Keratinocyte (primary cell): ENCODE measurements around the gene AFF2. TPM values are rescaled to one million over a fixed set of nuclear protein-coding genes. Genes with fewer than 3 reads are reported as not detected.

ENCODE experiments used
- DNase-seq: peaks from one replicate; pipeline ENCODE4 v3.0.0-alpha.2; 2011; ENCODE audit warnings: low read depth, missing footprints, low spot score
- FAIRE-seq: peaks from 2 replicates; lab custom pipeline; 2011; peaks lifted over from hg19 to GRCh38; lab: Jason Lieb, UNC
- H2AFZ ChIP-seq: 2 replicates; pipeline ENCODE4 v1.6.0; 2012; ENCODE audit warnings: low read length, control low read depth, inconsistent platforms; ENCODE audit not compliant: control insufficient read depth
- H3K27ac ChIP-seq: 2 replicates; pipeline ENCODE4 v1.5.1; 2011; ENCODE audit warnings: low read length; ENCODE audit not compliant: control insufficient read depth, insufficient read depth
- H3K27me3 ChIP-seq: 3 replicates; pipeline ENCODE4 v1.6.0; 2011; ENCODE audit warnings: low read length; ENCODE audit not compliant: control insufficient read depth, insufficient read depth; ENCODE audit errors: extremely low read depth
- H3K36me3 ChIP-seq, 2 experiments: 2 replicates in 1 of 2; 3 replicates in 1 of 2; pipeline ENCODE4 v1.5.1; 2011; ENCODE audit warnings: low read length in 2 of 2, mild to moderate bottlenecking in 1 of 2; ENCODE audit not compliant: control insufficient read depth in 2 of 2, insufficient read depth in 2 of 2; ENCODE audit errors: extremely low read depth in 1 of 2
- H3K4me1 ChIP-seq: 3 replicates; pipeline ENCODE4 v1.5.1; 2011; ENCODE audit warnings: low read length; ENCODE audit not compliant: control insufficient read depth, insufficient read depth; ENCODE audit errors: extremely low read depth
- H3K4me2 ChIP-seq: 3 replicates; pipeline ENCODE4 v1.6.0; 2011; ENCODE audit warnings: low read depth, low read length; ENCODE audit not compliant: control insufficient read depth, insufficient read depth; ENCODE audit errors: extremely low read depth
- H3K4me3 ChIP-seq, 3 experiments: fragments of 200-600 bp in 1 of 3; sonication (generic) in 1 of 3; 2 replicates in 2 of 3; 3 replicates in 1 of 3; pipeline ENCODE4 v1.5.1; 2011 to 2016; ENCODE audit warnings: low read length in 3 of 3, mild to moderate bottlenecking in 3 of 3, control low read depth in 2 of 3, inconsistent platforms in 1 of 3, low read depth in 1 of 3, mixed read lengths in 1 of 3, mixed run types in 1 of 3, moderate library complexity in 1 of 3; ENCODE audit not compliant: control insufficient read depth in 2 of 3, insufficient read depth in 2 of 3; ENCODE audit errors: extremely low read depth in 1 of 3
- H3K79me2 ChIP-seq: 2 replicates; pipeline ENCODE4 v1.6.0; 2012; ENCODE audit warnings: low read length; ENCODE audit not compliant: control insufficient read depth, insufficient read depth
- H3K9ac ChIP-seq: 3 replicates; pipeline ENCODE4 v1.6.0; 2011; ENCODE audit warnings: low read length; ENCODE audit not compliant: control insufficient read depth, insufficient read depth; ENCODE audit errors: extremely low read depth
- H3K9me1 ChIP-seq: 3 replicates; pipeline ENCODE4 v1.6.0; 2011; ENCODE audit warnings: low read length; ENCODE audit not compliant: control insufficient read depth, insufficient read depth; ENCODE audit errors: extremely low read depth
- H3K9me3 ChIP-seq: 2 replicates; pipeline ENCODE4 v1.5.1; 2012; ENCODE audit warnings: low read depth, low read length; ENCODE audit not compliant: control insufficient read depth
- H4K20me1 ChIP-seq: 3 replicates; pipeline ENCODE4 v1.6.0; 2011; ENCODE audit warnings: low read length; ENCODE audit not compliant: control insufficient read depth, insufficient read depth; ENCODE audit errors: extremely low read depth
- CTCF ChIP-seq, 3 experiments: IDR thresholded peaks in 1 of 3; conservative IDR thresholded peaks in 1 of 3; optimal IDR thresholded peaks in 1 of 3; 2 replicates in 2 of 3; 3 replicates in 1 of 3; pipeline versions ENCODE3 to v1.5.1; 2011; ENCODE audit warnings: low read length in 3 of 3, mild to moderate bottlenecking in 3 of 3, moderate library complexity in 2 of 3, control low read depth in 1 of 3, inconsistent platforms in 1 of 3; ENCODE audit not compliant: insufficient read depth in 2 of 3; ENCODE audit errors: extremely low read depth in 1 of 3
- EZH2 ChIP-seq: IDR thresholded peaks from one replicate; pipeline ENCODE4 v1.6.1; 2012; ENCODE audit warnings: inconsistent platforms, mild to moderate bottlenecking, low read length, moderate library complexity
- dilution Hi-C: fragments of 300-500 bp; cut with MboI; formaldehyde crosslinking; loops from one replicate; pipeline ENCODE4 v1.7.0; 2020; ENCODE audit warnings: low sequenced_read_pairs; ENCODE audit not compliant: extremely low pct_ligation_motif_present
- polyA plus RNA-seq, 5 experiments: library from polyadenylated mRNA; depleted of rRNA in 3 of 5; stranded (reverse) in 3 of 5; stranded (forward) in 1 of 5; unstranded in 1 of 5; fragments of >200 nt; gene quantifications; 1 replicate in 1 of 5; 2 replicates in 3 of 5; 3 replicates in 1 of 5; pipeline versions ENCODE4 v1.2.1 to v1.2.3, GENCODE V29; 2011 to 2012; ENCODE audit warnings: missing spikeins in 2 of 5, low read depth in 1 of 5, low replicate concordance in 1 of 5

Gene AFF2
- polyA plus RNA-seq, 1 donor (not counting 4 experiments of a cell fraction or from before 2014, with no cell fraction given) = 0.01 TPM

DNA sequence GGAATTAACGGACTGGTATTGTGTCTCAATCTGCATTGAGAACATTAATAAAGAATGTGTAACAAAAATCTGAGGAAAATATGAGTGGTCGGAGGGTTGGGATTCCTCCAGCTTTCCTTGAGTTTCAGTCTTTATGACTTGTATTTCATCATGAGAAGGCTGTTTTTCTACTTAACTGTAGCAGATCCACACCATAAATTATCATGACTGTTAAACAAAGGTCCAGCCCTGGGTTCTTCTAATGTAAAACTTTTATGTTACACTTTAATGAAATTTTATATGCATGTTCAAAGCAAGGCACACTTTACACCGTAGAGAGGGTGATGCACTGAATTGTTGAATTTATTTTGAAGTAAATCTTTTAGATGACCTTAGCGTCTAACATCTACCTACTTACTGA is 7.0 kb downstream of the AFF2 start:
- Histone ChIP-seq H3K27me3 (no peaks in the 10 kb centered on the region), H3K4me3 (no peak overlapping the region), H3K4me1 (no peaks in the 10 kb centered on the region), H3K9ac (no peak overlapping the region), H3K9me1 (no peaks in the 10 kb centered on the region), H3K79me2 (no peaks in the 10 kb centered on the region), H3K4me2 (no peak overlapping the region), H3K27ac (no peak overlapping the region), H4K20me1 (no peaks in the 10 kb centered on the region), H2AFZ (no peak overlapping the region), H3K36me3 (no peaks in the 10 kb centered on the region), H3K9me3 (no peaks in the 10 kb centered on the region)
- DNase-seq = no peak
- dilution Hi-C loops = no loop called here
- FAIRE-seq = no peak
- TF ChIP-seq CTCF (optimal IDR thresholded peaks at IDR 0.05 in 1 of 3, IDR thresholded peaks at IDR 0.05 in 1 of 3, conservative IDR thresholded peaks at IDR 0.05 in 1 of 3; ENCODE audit: extremely low read depth in 1 of 3, insufficient read depth in 2 of 3, low read length in 3 of 3) = no peak
- TF ChIP-seq EZH2 = no peak

- Histone ChIP-seq H4K20me1 (no peaks in the 10 kb centered on the region), H3K79me2 (no peaks in the 10 kb centered on the region), H3K36me3 (no peaks in the 10 kb centered on the region), H3K9me3 (no peaks in the 10 kb centered on the region), H3K4me3 (no peak overlapping the region), H3K9ac (no peak overlapping the region), H3K4me2 (no peak overlapping the region), H3K27me3 (no peaks in the 10 kb centered on the region), H3K9me1 (no peaks in the 10 kb centered on the region), H3K4me1 (no peaks in the 10 kb centered on the region), H2AFZ (no peak overlapping the region), H3K27ac (no peak overlapping the region)
- dilution Hi-C loops = no loop called here
- FAIRE-seq (no peak), DNase-seq (no peak)
- TF ChIP-seq EZH2 (no peak), CTCF (optimal IDR thresholded peaks at IDR 0.05 in 1 of 3, IDR thresholded peaks at IDR 0.05 in 1 of 3, conservative IDR thresholded peaks at IDR 0.05 in 1 of 3; ENCODE audit: extremely low read depth in 1 of 3, insufficient read depth in 2 of 3, low read length in 3 of 3) (no peak)
These were observed 12.0 kb downstream of the AFF2 start for GRCh38 chrX:148512453-148512852.
